ENCODE results near the gene SMIM22.
"Not testable (repeated sequence)": the region's sequence is repeated elsewhere in the genome, so short reads cannot be mapped to it uniquely, and the experiment has no call there.

SMIM22 gene

GRCh38 chr16:4772351-4772750 is 22.8 kb upstream of the SMIM22 start:
- Histone ChIP-seq H3K4me1 (ENCODE audit: control insufficient read depth, insufficient read depth, low read length) (peaks cover 9% of the 10 kb centered on the region), H3K9ac (ENCODE audit: low read length) (no peak overlapping the region), H3K27me3 (replicated peaks; ENCODE audit: control insufficient read depth, insufficient read depth, low read length) (no peaks in the 10 kb centered on the region), H3K36me3 (ENCODE audit: control insufficient read depth, insufficient read depth, low read length, severe bottlenecking) (no peaks in the 10 kb centered on the region), H3K4me3 (ENCODE audit: low read length) (no peak overlapping the region), H3K9me3 (ENCODE audit: control insufficient read depth, low read length) (no peaks in the 10 kb centered on the region)
- no peak for DNase-seq (ENCODE audit: low read depth)

- no peak for DNase-seq (ENCODE audit: low read depth)
- Histone ChIP-seq H3K9ac (ENCODE audit: low read length) (no peak overlapping the region), H3K36me3 (ENCODE audit: control insufficient read depth, insufficient read depth, low read length, severe bottlenecking) (no peaks in the 10 kb centered on the region), H3K27me3 (replicated peaks; ENCODE audit: control insufficient read depth, insufficient read depth, low read length) (no peaks in the 10 kb centered on the region), H3K4me3 (ENCODE audit: low read length) (no peak overlapping the region), H3K4me1 (ENCODE audit: control insufficient read depth, insufficient read depth, low read length) (no peaks in the 10 kb centered on the region), H3K9me3 (ENCODE audit: control insufficient read depth, low read length) (no peaks in the 10 kb centered on the region)
Measured at GRCh38 chr16:4775005-4775404, 20.2 kb upstream of the SMIM22 start.

GRCh38 chr16:4776141-4776705 is 18.9 kb upstream of the SMIM22 start:
- no peaks in the 10 kb centered on the region for H3K4me1 ChIP-seq (ENCODE audit: control insufficient read depth, insufficient read depth, low read length)
- no peak overlapping the region for H3K9ac ChIP-seq (ENCODE audit: low read length)

GRCh38 chr16:4777339-4778049 is 17.7 kb upstream of the SMIM22 start:
- Histone ChIP-seq H3K9me3 (ENCODE audit: control insufficient read depth, low read length) (no peaks in the 10 kb centered on the region), H3K4me1 (ENCODE audit: control insufficient read depth, insufficient read depth, low read length) (no peaks in the 10 kb centered on the region), H3K4me3 (ENCODE audit: low read length) (no peak overlapping the region), H3K27me3 (replicated peaks; ENCODE audit: control insufficient read depth, insufficient read depth, low read length) (no peaks in the 10 kb centered on the region), H3K36me3 (ENCODE audit: control insufficient read depth, insufficient read depth, low read length, severe bottlenecking) (no peaks in the 10 kb centered on the region), H3K9ac (ENCODE audit: low read length) (no peak overlapping the region)
- no peak for DNase-seq (ENCODE audit: low read depth)

More at GRCh38 chr16:4776141-4776705, 18.9 kb upstream of the SMIM22 start:
- H3K4me3 ChIP-seq (ENCODE audit: low read length) = no peak overlapping the region
- H3K36me3 ChIP-seq (ENCODE audit: control insufficient read depth, insufficient read depth, low read length, severe bottlenecking) = no peaks in the 10 kb centered on the region
- H3K9me3 ChIP-seq (ENCODE audit: control insufficient read depth, low read length) = no peaks in the 10 kb centered on the region
- H3K27me3 ChIP-seq (replicated peaks; ENCODE audit: control insufficient read depth, insufficient read depth, low read length) = no peaks in the 10 kb centered on the region
- no peak for DNase-seq (ENCODE audit: low read depth)

- Histone ChIP-seq H3K9ac (ENCODE audit: low read length) (no peak overlapping the region), H3K36me3 (ENCODE audit: control insufficient read depth, insufficient read depth, low read length, severe bottlenecking) (no peaks in the 10 kb centered on the region), H3K9me3 (ENCODE audit: control insufficient read depth, low read length) (no peaks in the 10 kb centered on the region), H3K27me3 (replicated peaks; ENCODE audit: control insufficient read depth, insufficient read depth, low read length) (no peaks in the 10 kb centered on the region), H3K4me1 (ENCODE audit: control insufficient read depth, insufficient read depth, low read length) (no peaks in the 10 kb centered on the region), H3K4me3 (ENCODE audit: low read length) (no peak overlapping the region)
- no peak for DNase-seq (ENCODE audit: low read depth)
Measured at GRCh38 chr16:4778050-4778392, 17.1 kb upstream of the SMIM22 start.

GRCh38 chr16:4780235-4780634 is 14.9 kb upstream of the SMIM22 start:
- Histone ChIP-seq H3K36me3 (ENCODE audit: control insufficient read depth, insufficient read depth, low read length, severe bottlenecking) (no peaks in the 10 kb centered on the region), H3K27me3 (replicated peaks; ENCODE audit: control insufficient read depth, insufficient read depth, low read length) (no peaks in the 10 kb centered on the region), H3K9ac (ENCODE audit: low read length) (no peak overlapping the region), H3K4me1 (ENCODE audit: control insufficient read depth, insufficient read depth, low read length) (no peaks in the 10 kb centered on the region), H3K4me3 (ENCODE audit: low read length) (no peak overlapping the region), H3K9me3 (ENCODE audit: control insufficient read depth, low read length) (no peaks in the 10 kb centered on the region)
- DNase-seq (ENCODE audit: low read depth) = no peak

GRCh38 chr16:4783251-4783950 is 11.8 kb upstream of the SMIM22 start:
- H3K4me1 ChIP-seq (ENCODE audit: control insufficient read depth, insufficient read depth, low read length) = no peaks in the 10 kb centered on the region
- H3K4me3 ChIP-seq (ENCODE audit: low read length) = no peak overlapping the region
- H3K9ac ChIP-seq (ENCODE audit: low read length) = no peak overlapping the region
- H3K9me3 ChIP-seq (ENCODE audit: control insufficient read depth, low read length) = no peaks in the 10 kb centered on the region
- no peaks in the 10 kb centered on the region for H3K36me3 ChIP-seq (ENCODE audit: control insufficient read depth, insufficient read depth, low read length, severe bottlenecking)
- no peaks in the 10 kb centered on the region for H3K27me3 ChIP-seq (replicated peaks; ENCODE audit: control insufficient read depth, insufficient read depth, low read length)
- no peak for DNase-seq (ENCODE audit: low read depth)

- H3K27me3 ChIP-seq (replicated peaks; ENCODE audit: control insufficient read depth, insufficient read depth, low read length) = peaks cover 4% of the 10 kb centered on the region
- no peak for DNase-seq (ENCODE audit: low read depth)
- H3K36me3 ChIP-seq (ENCODE audit: control insufficient read depth, insufficient read depth, low read length, severe bottlenecking) = no peaks in the 10 kb centered on the region
- no peaks in the 10 kb centered on the region for H3K4me1 ChIP-seq (ENCODE audit: control insufficient read depth, insufficient read depth, low read length)
- no peaks in the 10 kb centered on the region for H3K9me3 ChIP-seq (ENCODE audit: control insufficient read depth, low read length)
- H3K4me3 ChIP-seq (ENCODE audit: low read length) = no peak overlapping the region
- H3K9ac ChIP-seq (ENCODE audit: low read length) = no peak overlapping the region
Measured at GRCh38 chr16:4783951-4784336, 11.2 kb upstream of the SMIM22 start.

GRCh38 chr16:4784444-4784987 is 10.7 kb upstream of the SMIM22 start:
- not testable (repeated sequence) for H3K4me3 ChIP-seq (ENCODE audit: low read length); H3K27me3 ChIP-seq (replicated peaks; ENCODE audit: control insufficient read depth, insufficient read depth, low read length); H3K9ac ChIP-seq (ENCODE audit: low read length); H3K9me3 ChIP-seq (ENCODE audit: control insufficient read depth, low read length); H3K36me3 ChIP-seq (ENCODE audit: control insufficient read depth, insufficient read depth, low read length, severe bottlenecking); H3K4me1 ChIP-seq (ENCODE audit: control insufficient read depth, insufficient read depth, low read length); DNase-seq (ENCODE audit: low read depth)

GRCh38 chr16:4785758-4786433 is 9.3 kb upstream of the SMIM22 start:
- Histone ChIP-seq H3K27me3 (replicated peaks; ENCODE audit: control insufficient read depth, insufficient read depth, low read length) (peaks cover 17% of the 10 kb centered on the region), H3K36me3 (ENCODE audit: control insufficient read depth, insufficient read depth, low read length, severe bottlenecking) (no peaks in the 10 kb centered on the region), H3K9ac (ENCODE audit: low read length) (no peak overlapping the region), H3K4me3 (ENCODE audit: low read length) (no peak overlapping the region), H3K4me1 (ENCODE audit: control insufficient read depth, insufficient read depth, low read length) (no peaks in the 10 kb centered on the region), H3K9me3 (ENCODE audit: control insufficient read depth, low read length) (no peaks in the 10 kb centered on the region)
- DNase-seq (ENCODE audit: low read depth) = no peak

GRCh38 chr16:4787068-4787467 is 8.1 kb upstream of the SMIM22 start:
- no peaks in the 10 kb centered on the region for H3K4me1 ChIP-seq (ENCODE audit: control insufficient read depth, insufficient read depth, low read length)
- H3K4me3 ChIP-seq (ENCODE audit: low read length) = no peak overlapping the region
- H3K9ac ChIP-seq (ENCODE audit: low read length) = no peak overlapping the region
- no peak for DNase-seq (ENCODE audit: low read depth)
- peaks cover 22% of the 10 kb centered on the region for H3K27me3 ChIP-seq (replicated peaks; ENCODE audit: control insufficient read depth, insufficient read depth, low read length)
- no peaks in the 10 kb centered on the region for H3K36me3 ChIP-seq (ENCODE audit: control insufficient read depth, insufficient read depth, low read length, severe bottlenecking)
- H3K9me3 ChIP-seq (ENCODE audit: control insufficient read depth, low read length) = no peaks in the 10 kb centered on the region
